Endothelial cell of umbilical vein (primary cell): ENCODE data around the gene PPP2R2D. TPM values are rescaled to one million over a fixed set of nuclear protein-coding genes. Genes with fewer than 3 reads are reported as not detected.

Source experiments
- BruUV-seq: library from RNA; stranded (reverse); fragments of 400-500 nt; replicated peaks from 2 replicates; lab custom pipeline; 2021; lab: Mats Ljungman, UMichigan
- CTCF ChIA-PET: fragments of 300-600, 350-600 bp; sonication (Branson Sonifier 250); formaldehyde crosslinking; loops from one replicate; lab custom pipeline; 2021; ENCODE audit warnings: antibody characterized with exemption, inconsistent platforms; lab: Charles Lee
- POLR2A ChIA-PET: fragments of 300-600, 350-600 bp; sonication (Branson Sonifier 250); formaldehyde crosslinking; loops from one replicate; lab custom pipeline; 2021; ENCODE audit warnings: antibody characterized with exemption, inconsistent platforms; lab: Charles Lee
- DNase-seq: peaks from one replicate; pipeline ENCODE4 v3.0.0-alpha.2; 2011; ENCODE audit warnings: low read depth, low spot score
- FAIRE-seq: peaks from 2 replicates; lab custom pipeline; 2011; peaks lifted over from hg19 to GRCh38; lab: Jason Lieb, UNC
- H2AFZ ChIP-seq: 2 replicates; pipeline ENCODE4 v1.6.0; 2012; ENCODE audit warnings: low read depth, low read length, control low read depth, inconsistent platforms
- H3K27ac ChIP-seq: 2 replicates; pipeline ENCODE4 v1.5.1; 2011; ENCODE audit warnings: low read depth, mild to moderate bottlenecking, control low read depth, low read length, moderate library complexity; ENCODE audit not compliant: insufficient read depth
- H3K27me3 ChIP-seq, 2 experiments: 2 replicates each; pipeline versions ENCODE4 v1.6.0 to v1.6.1; 2011; ENCODE audit warnings: low read length in 2 of 2, mixed read lengths in 1 of 2; ENCODE audit not compliant: control insufficient read depth in 2 of 2, insufficient read depth in 2 of 2
- H3K36me3 ChIP-seq, 2 experiments: 2 replicates in 1 of 2; 3 replicates in 1 of 2; pipeline ENCODE4 v1.5.1; 2011; ENCODE audit warnings: low read length in 2 of 2, mild to moderate bottlenecking in 1 of 2, moderate library complexity in 1 of 2; ENCODE audit not compliant: control insufficient read depth in 2 of 2, insufficient read depth in 2 of 2; ENCODE audit errors: extremely low read depth in 1 of 2
- H3K4me1 ChIP-seq: 3 replicates; pipeline ENCODE4 v1.5.1; 2011; ENCODE audit warnings: mild to moderate bottlenecking, low read length; ENCODE audit not compliant: control insufficient read depth, insufficient read depth; ENCODE audit errors: extremely low read depth
- H3K4me2 ChIP-seq: 2 replicates; pipeline ENCODE4 v1.6.1; 2011; ENCODE audit warnings: low read length, control low read depth, mixed read lengths; ENCODE audit not compliant: insufficient read depth
- H3K4me3 ChIP-seq, 3 experiments: fragments of 200-600 bp in 1 of 3; sonication (generic), shearing (Covaris generic) in 1 of 3; replicated peaks in 1 of 3; 2 replicates each; pipeline ENCODE4 v1.5.1; 2011 to 2016; ENCODE audit warnings: control low read depth in 3 of 3, low read length in 3 of 3, mild to moderate bottlenecking in 2 of 3, inconsistent platforms in 1 of 3, low read depth in 1 of 3, moderate library complexity in 1 of 3; ENCODE audit not compliant: insufficient read depth in 1 of 3
- H3K79me2 ChIP-seq: 2 replicates; pipeline ENCODE4 v1.6.0; 2012; ENCODE audit warnings: low read length, inconsistent platforms; ENCODE audit not compliant: control insufficient read depth, insufficient read depth
- H3K9ac ChIP-seq: replicated peaks from 2 replicates; pipeline ENCODE3; 2011; ENCODE audit warnings: low read length, control low read depth; ENCODE audit not compliant: insufficient read depth; ENCODE audit errors: extremely low read depth
- H3K9me1 ChIP-seq: replicated peaks from 3 replicates; pipeline ENCODE4 v1.6.0; 2011; ENCODE audit warnings: mild to moderate bottlenecking, low read length; ENCODE audit not compliant: control insufficient read depth, insufficient read depth; ENCODE audit errors: extremely low read depth
- H3K9me3 ChIP-seq: replicated peaks from 2 replicates; pipeline ENCODE4 v1.5.1; 2012; ENCODE audit warnings: low read length, inconsistent platforms; ENCODE audit not compliant: control insufficient read depth, insufficient read depth
- H4K20me1 ChIP-seq: replicated peaks from 2 replicates; pipeline ENCODE3; 2011; ENCODE audit warnings: mild to moderate bottlenecking, low read length; ENCODE audit not compliant: control insufficient read depth, insufficient read depth; ENCODE audit errors: extremely low read depth
- CTCF ChIP-seq, 2 donors: IDR thresholded peaks; 1 replicate in 1 of 2; 2 replicates in 1 of 2; pipeline ENCODE4 v1.5.1; 2011; ENCODE audit warnings: low read length in 2 of 2, mild to moderate bottlenecking in 2 of 2, moderate library complexity in 2 of 2, control low read depth in 1 of 2, inconsistent platforms in 1 of 2, low read depth in 1 of 2; ENCODE audit not compliant: insufficient read depth in 1 of 2; ENCODE audit errors: extremely low read depth in 1 of 2
- EZH2 ChIP-seq: IDR thresholded peaks from 2 replicates; pipeline ENCODE4 v1.6.1; 2012; ENCODE audit warnings: borderline replicate concordance, low read depth, mild to moderate bottlenecking, moderate library complexity, low read length, inconsistent platforms; ENCODE audit not compliant: severe bottlenecking
- FOS ChIP-seq: IDR thresholded peaks from 2 replicates; pipeline ENCODE4 v1.6.1; 2011; ENCODE audit warnings: mild to moderate bottlenecking, low read length, moderate library complexity, borderline replicate concordance; ENCODE audit not compliant: insufficient read depth
- GATA2 ChIP-seq: IDR thresholded peaks from 2 replicates; pipeline ENCODE4 v1.7.0; 2011; ENCODE audit warnings: low read depth, mild to moderate bottlenecking, moderate library complexity, mixed read lengths, low read length; ENCODE audit not compliant: insufficient read length, insufficient read depth
- JUN ChIP-seq: IDR thresholded peaks from 2 replicates; pipeline ENCODE4 v1.6.1; 2011; ENCODE audit warnings: borderline replicate concordance, low read depth; ENCODE audit not compliant: insufficient read length, insufficient read depth
- MAX ChIP-seq: IDR thresholded peaks from 2 replicates; pipeline ENCODE4 v1.6.1; 2011; ENCODE audit not compliant: insufficient read depth, insufficient read length
- MYC ChIP-seq: IDR thresholded peaks from one replicate; pipeline ENCODE4 v1.6.1; 2011; ENCODE audit warnings: mild to moderate bottlenecking, low read depth, low read length
- POLR2A ChIP-seq: IDR thresholded peaks from 2 replicates; pipeline ENCODE4 v1.6.1; 2012; ENCODE audit warnings: low read depth, mild to moderate bottlenecking, control low read depth, low read length
- POLR2AphosphoS5 ChIP-seq: IDR thresholded peaks from 2 replicates; pipeline ENCODE4 v1.6.1; 2012; ENCODE audit warnings: low read depth, mild to moderate bottlenecking, control low read depth, low read length, moderate library complexity; ENCODE audit not compliant: insufficient read depth
- dilution Hi-C: fragments of 300-500 bp; cut with MboI; formaldehyde crosslinking; loops from one replicate; pipeline ENCODE4 v1.15.0; 2019; ENCODE audit warnings: low sequenced_read_pairs; ENCODE audit not compliant: extremely low pct_ligation_motif_present
- intact Hi-C: fragments of 100-400 bp; cut with micrococcal nuclease; formaldehyde crosslinking; loops from one replicate; pipeline ENCODE4 v1.10.0; 2022
- polyA plus RNA-seq, 4 experiments: library from polyadenylated mRNA; depleted of rRNA in 3 of 4; stranded (reverse) in 3 of 4; unstranded in 1 of 4; fragments of >200 nt; gene quantifications; 2 replicates each; pipeline versions ENCODE4 v1.2.1 to v1.2.3, GENCODE V29; 2011 to 2012; ENCODE audit warnings: missing spikeins in 1 of 4
- total RNA-seq: library from RNA; stranded (reverse); gene quantifications from 2 replicates; pipeline ENCODE4 v1.2.3, GENCODE V29; 2021

Gene PPP2R2D
- total and polyA plus RNA-seq, 2 donors (not counting 3 experiments of a cell fraction or from before 2014, with no cell fraction given), result 29.9 to 36.3 TPM

- dilution Hi-C loops, result no loop called here
- H3K9me1 ChIP-seq, result no peaks in the 10 kb centered on the region
- no peak overlapping the region for H2AFZ ChIP-seq
- H3K27ac ChIP-seq, result no peak overlapping the region
- BruUV-seq, result no TSS peak
- H3K27me3 ChIP-seq, result no peaks in the 10 kb centered on the region
- H3K4me1 ChIP-seq, result peaks cover 11% of the 10 kb centered on the region
- peaks cover 8 to 18% of the 10 kb centered on the region in 2 experiments for H3K36me3 ChIP-seq
- DNase-seq (no peak), FAIRE-seq (no peak)
- intact Hi-C loops, result no loop called here
- TF ChIP-seq MYC (no peak), POLR2A (no peak), POLR2AphosphoS5 (no peak), EZH2 (no peak), GATA2 (no peak), JUN (no peak), MAX (no peak), FOS (no peak), CTCF (IDR thresholded peaks at IDR 0.05; ENCODE audit: extremely low read depth in 1 of 2, insufficient read depth in 1 of 2, low read depth in 1 of 2, low read length in 2 of 2) (no peak)
- CTCF ChIA-PET, result interaction anchor here (1.9 kb wide), 1 partner anchor 85 kb away, joined by 7 read pairs; no protein-coding TSS in a partner anchor
- no peak overlapping the region for H3K4me2 ChIP-seq
- H3K9ac ChIP-seq, result no peak overlapping the region
- no peaks in the 10 kb centered on the region for H3K9me3 ChIP-seq
- no peaks in the 10 kb centered on the region for H4K20me1 ChIP-seq
- H3K79me2 ChIP-seq, result peaks cover 43% of the 10 kb centered on the region
- H3K4me3 ChIP-seq, result no peak overlapping the region
- POLR2A ChIA-PET, result no interaction called here
Observed at GRCh38 chr10:131970946-131971345, 70.1 kb downstream of the PPP2R2D start.
